Stimulated activated CD4-positive, alpha-beta T cell treated with anti-CD3 and anti-CD28 coated beads, Interleukin-15, amount 100 ng/mL, for 24 hours (primary cell): ENCODE data around the gene GUCY1A2.
"Not testable (repeated sequence)": the region's sequence is repeated elsewhere in the genome, so short reads cannot be mapped to it uniquely, and the experiment has no call there.

Experiments
- DNase-seq: peaks from one replicate; pipeline ENCODE4 v3.0.0-alpha.2; 2020

The GUCY1A2 gene

GRCh38 chr11:106939157-106939556 is 79.1 kb downstream of the GUCY1A2 start:
- no peak for DNase-seq

- DNase-seq: no peak
These were observed 81.2 kb downstream of the GUCY1A2 start for GRCh38 chr11:106937111-106937510.

GRCh38 chr11:106925245-106925644 is 93.0 kb downstream of the GUCY1A2 start:
- DNase-seq: no peak

GRCh38 chr11:106920899-106921509 is 97.3 kb downstream of the GUCY1A2 start:
- no peak for DNase-seq

GRCh38 chr11:106917973-106918372 is 100.3 kb downstream of the GUCY1A2 start:
- DNase-seq: peak; percentile 6

- DNase-seq: no peak
These were observed 103.9 kb downstream of the GUCY1A2 start for GRCh38 chr11:106914409-106914808.

GRCh38 chr11:106913141-106913540 is 105.1 kb downstream of the GUCY1A2 start:
- no peak for DNase-seq

GRCh38 chr11:106904826-106905225 is 113.5 kb downstream of the GUCY1A2 start:
- no peak for DNase-seq

- DNase-seq: no peak
These were observed 128.6 kb downstream of the GUCY1A2 start for GRCh38 chr11:106889718-106890117.

- DNase-seq: no peak
These were observed 129.9 kb downstream of the GUCY1A2 start for GRCh38 chr11:106888386-106888785.

GRCh38 chr11:106883693-106884092 is 134.6 kb downstream of the GUCY1A2 start:
- not testable (repeated sequence) for DNase-seq

- DNase-seq: no peak
These were observed 138.3 kb downstream of the GUCY1A2 start for GRCh38 chr11:106879832-106880546.

- no peak for DNase-seq
These were observed 139.2 kb downstream of the GUCY1A2 start for GRCh38 chr11:106879029-106879428.

- no peak for DNase-seq
These were observed 143.3 kb downstream of the GUCY1A2 start for GRCh38 chr11:106875013-106875412.

- no peak for DNase-seq
These were observed 146.0 kb downstream of the GUCY1A2 start for GRCh38 chr11:106872246-106872645.

GRCh38 chr11:106858200-106858599 is 160.1 kb downstream of the GUCY1A2 start:
- no peak for DNase-seq

- no peak for DNase-seq
These were observed 161.7 kb downstream of the GUCY1A2 start for GRCh38 chr11:106856566-106856965.

GRCh38 chr11:106854429-106854828 is 163.8 kb downstream of the GUCY1A2 start:
- DNase-seq: no peak

- DNase-seq: no peak
These were observed 164.3 kb downstream of the GUCY1A2 start for GRCh38 chr11:106853850-106854401.

GRCh38 chr11:106852779-106853178 is 165.5 kb downstream of the GUCY1A2 start:
- no peak for DNase-seq

GRCh38 chr11:106848526-106848925 is 169.8 kb downstream of the GUCY1A2 start:
- no peak for DNase-seq

- DNase-seq: no peak
These were observed 176.1 kb downstream of the GUCY1A2 start for GRCh38 chr11:106842134-106842533.

- DNase-seq: no peak
These were observed 177.3 kb downstream of the GUCY1A2 start for GRCh38 chr11:106840947-106841346.

- DNase-seq: no peak
These were observed 178.1 kb downstream of the GUCY1A2 start for GRCh38 chr11:106840146-106840545.
